ENCODE data around the gene DHX9. TPM values are rescaled to one million over a fixed set of nuclear protein-coding genes. Genes with fewer than 3 reads are reported as not detected.
"Not testable (repeated sequence)": the region's sequence is repeated elsewhere in the genome, so short reads cannot be mapped to it uniquely, and the experiment has no call there.

DHX9 gene
- polyA plus RNA-seq, 1 experiment, result 111 TPM

DNA sequence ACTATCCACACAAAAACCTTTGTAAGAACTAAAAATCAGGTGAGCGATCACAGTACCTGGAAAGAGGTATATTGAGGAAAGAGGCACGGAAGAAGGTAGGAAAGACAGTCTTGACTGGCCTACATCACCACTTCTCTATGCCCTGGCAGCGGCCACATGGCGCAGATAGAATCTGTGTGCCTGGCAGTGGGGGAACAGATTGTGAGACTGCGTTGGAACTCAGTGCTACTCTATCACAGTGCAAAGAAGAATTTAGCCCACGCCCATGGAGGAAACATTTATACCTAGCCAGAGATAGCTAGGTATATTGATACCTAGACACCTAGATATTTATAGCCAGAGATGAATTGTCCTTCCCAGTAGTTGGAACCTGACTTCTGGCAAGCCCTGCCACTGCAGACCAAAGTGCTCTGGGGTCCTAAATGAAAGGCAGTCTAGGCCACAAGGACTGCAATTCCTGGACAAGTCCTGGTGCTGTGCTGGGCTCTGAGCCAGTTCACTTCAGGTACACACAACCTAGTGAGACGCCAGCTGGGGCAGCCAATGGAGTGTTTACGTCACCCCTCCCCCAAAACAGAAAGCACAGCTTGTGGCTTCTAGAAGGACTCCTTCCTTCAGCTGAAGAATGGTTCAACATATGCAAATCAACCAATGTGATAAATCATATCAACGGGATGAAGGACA is 51.9 kb downstream of the DHX9 start:
- DNase-seq (ENCODE audit: low read depth), result no peak
- CTCF ChIA-PET, result interaction anchor here (1.1 to 1.7 kb wide), 2 partner anchors 8 to 9 kb away, joined by 3 to 4 read pairs; no protein-coding TSS in a partner anchor
- POLR2A ChIA-PET, result no interaction called here
- H3K36me3 ChIP-seq (ENCODE audit: control insufficient read depth, insufficient read depth, low read length), result peaks cover 8% of the 10 kb centered on the region
- TF ChIP-seq, protein P1, sequence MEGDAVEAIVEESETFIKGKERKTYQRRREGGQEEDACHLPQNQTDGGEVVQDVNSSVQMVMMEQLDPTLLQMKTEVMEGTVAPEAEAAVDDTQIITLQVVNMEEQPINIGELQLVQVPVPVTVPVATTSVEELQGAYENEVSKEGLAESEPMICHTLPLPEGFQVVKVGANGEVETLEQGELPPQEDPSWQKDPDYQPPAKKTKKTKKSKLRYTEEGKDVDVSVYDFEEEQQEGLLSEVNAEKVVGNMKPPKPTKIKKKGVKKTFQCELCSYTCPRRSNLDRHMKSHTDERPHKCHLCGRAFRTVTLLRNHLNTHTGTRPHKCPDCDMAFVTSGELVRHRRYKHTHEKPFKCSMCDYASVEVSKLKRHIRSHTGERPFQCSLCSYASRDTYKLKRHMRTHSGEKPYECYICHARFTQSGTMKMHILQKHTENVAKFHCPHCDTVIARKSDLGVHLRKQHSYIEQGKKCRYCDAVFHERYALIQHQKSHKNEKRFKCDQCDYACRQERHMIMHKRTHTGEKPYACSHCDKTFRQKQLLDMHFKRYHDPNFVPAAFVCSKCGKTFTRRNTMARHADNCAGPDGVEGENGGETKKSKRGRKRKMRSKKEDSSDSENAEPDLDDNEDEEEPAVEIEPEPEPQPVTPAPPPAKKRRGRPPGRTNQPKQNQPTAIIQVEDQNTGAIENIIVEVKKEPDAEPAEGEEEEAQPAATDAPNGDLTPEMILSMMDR (IDR thresholded peaks at IDR 0.05; ENCODE audit: insufficient read depth, low read depth, low read length), result no peak
- H3K4me3 ChIP-seq (ENCODE audit: low read depth, low read length), result no peak overlapping the region
- H3K27me3 ChIP-seq (ENCODE audit: control insufficient read depth, insufficient read depth, low read length), result no peaks in the 10 kb centered on the region

DNA sequence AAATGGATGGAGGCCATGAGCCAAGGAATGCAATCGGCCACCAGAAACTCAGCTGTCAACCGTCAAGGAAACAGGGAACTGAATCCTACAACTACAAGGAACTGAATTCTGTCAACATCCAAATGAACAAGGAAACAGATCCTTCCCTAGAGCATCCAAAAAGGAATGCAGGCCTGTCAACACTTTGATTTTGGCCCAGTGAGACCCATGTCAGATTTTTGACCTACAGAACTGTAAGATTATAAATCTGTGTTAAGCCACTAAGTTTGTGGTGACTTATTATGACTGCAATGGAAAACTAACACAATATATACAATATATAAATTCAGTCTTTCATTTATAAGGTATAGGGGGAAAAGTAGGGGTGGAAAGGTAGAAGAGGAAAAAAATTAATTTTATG is 58.5 kb downstream of the DHX9 start:
- no peaks in the 10 kb centered on the region for H3K36me3 ChIP-seq (ENCODE audit: control insufficient read depth, insufficient read depth, low read length)
- H3K27me3 ChIP-seq (ENCODE audit: control insufficient read depth, insufficient read depth, low read length), result no peaks in the 10 kb centered on the region
- no peak for DNase-seq (ENCODE audit: low read depth)
- ChIA-PET POLR2A (no interaction called here), CTCF (no interaction called here)
- H3K4me3 ChIP-seq (ENCODE audit: low read depth, low read length), result no peak overlapping the region
- TF ChIP-seq, protein P1 (IDR thresholded peaks at IDR 0.05; ENCODE audit: insufficient read depth, low read depth, low read length), result no peak

DNA sequence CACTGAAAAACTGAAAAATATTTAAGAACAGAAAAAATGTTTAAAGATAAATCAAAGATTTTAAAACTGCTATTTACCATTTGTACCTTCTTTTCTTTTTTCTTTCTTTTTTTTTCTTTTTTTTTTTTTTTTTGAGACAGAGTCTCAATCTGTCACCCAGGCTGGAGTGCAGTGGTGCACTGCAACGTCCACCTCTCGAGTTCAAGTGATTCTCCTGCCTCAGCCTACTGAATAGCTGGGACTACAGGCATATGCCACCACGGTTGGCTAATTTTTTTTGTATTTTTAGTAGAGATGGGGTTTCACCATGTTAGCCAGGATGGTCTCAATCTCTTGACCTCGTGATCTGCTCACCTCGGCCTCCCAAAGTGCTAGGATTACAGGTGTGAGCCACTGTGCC is 62.8 kb downstream of the DHX9 start:
- H3K4me3 ChIP-seq (ENCODE audit: low read depth, low read length); DNase-seq (ENCODE audit: low read depth); CTCF ChIA-PET; POLR2A ChIA-PET; H3K27me3 ChIP-seq (ENCODE audit: control insufficient read depth, insufficient read depth, low read length); H3K36me3 ChIP-seq (ENCODE audit: control insufficient read depth, insufficient read depth, low read length): not testable (repeated sequence)

DNA sequence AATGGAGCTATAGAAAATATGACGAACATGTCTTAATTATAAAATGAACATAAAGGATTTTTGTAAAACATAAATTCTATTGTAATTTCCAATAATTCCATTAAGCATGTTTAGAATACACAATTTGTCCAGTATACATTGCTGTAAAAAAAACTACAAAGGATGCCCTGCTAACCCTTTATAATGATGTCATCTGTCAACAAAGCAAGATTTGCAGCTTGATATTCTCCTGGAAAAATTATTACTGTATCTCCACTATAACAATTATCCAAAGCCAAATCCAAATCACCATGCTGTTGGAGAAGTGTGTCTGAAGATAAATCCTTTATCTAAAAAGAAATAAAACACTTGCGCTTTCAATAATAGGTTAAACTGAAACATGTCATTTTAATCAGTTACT is 66.2 kb downstream of the DHX9 start:
- no peak for DNase-seq (ENCODE audit: low read depth)

DNA sequence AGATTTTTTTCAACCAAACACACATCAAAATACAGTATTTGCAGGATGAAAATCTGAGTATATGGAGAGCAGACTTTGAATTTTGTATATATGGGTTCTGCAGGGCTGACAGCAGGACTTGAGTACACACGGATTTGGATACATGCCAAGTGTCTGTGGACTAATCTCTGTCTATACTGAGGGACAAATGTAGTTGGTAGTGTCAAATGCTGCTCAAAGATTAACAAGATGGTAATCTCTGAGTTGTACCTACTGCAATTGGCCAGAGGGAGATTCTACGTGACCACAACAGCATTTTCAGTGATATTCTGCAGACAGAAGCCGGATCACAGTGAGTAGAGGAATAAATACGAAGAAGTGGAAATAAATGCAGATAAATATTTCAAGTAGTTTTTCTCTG is 70.4 kb downstream of the DHX9 start:
- ChIA-PET CTCF (no interaction called here), POLR2A (no interaction called here)
- TF ChIP-seq, protein P1 (IDR thresholded peaks at IDR 0.05; ENCODE audit: insufficient read depth, low read depth, low read length), result no peak
- Histone ChIP-seq H3K4me3 (ENCODE audit: low read depth, low read length) (no peak overlapping the region), H3K27me3 (ENCODE audit: control insufficient read depth, insufficient read depth, low read length) (no peaks in the 10 kb centered on the region; the same call in none of the 2 replicates), H3K36me3 (ENCODE audit: control insufficient read depth, insufficient read depth, low read length) (no peaks in the 10 kb centered on the region)
- DNase-seq (ENCODE audit: low read depth), result no peak

More for the DNA sequence above, 66.2 kb downstream of the DHX9 start:
- CTCF ChIA-PET, result no interaction called here
- Histone ChIP-seq H3K36me3 (ENCODE audit: control insufficient read depth, insufficient read depth, low read length) (no peaks in the 10 kb centered on the region), H3K4me3 (ENCODE audit: low read depth, low read length) (no peak overlapping the region), H3K27me3 (ENCODE audit: control insufficient read depth, insufficient read depth, low read length) (no peaks in the 10 kb centered on the region; the same call in 1 of the 2 replicates)
- TF ChIP-seq, protein P1 (IDR thresholded peaks at IDR 0.05; ENCODE audit: insufficient read depth, low read depth, low read length), result no peak
- POLR2A ChIA-PET, result no interaction called here

DNA sequence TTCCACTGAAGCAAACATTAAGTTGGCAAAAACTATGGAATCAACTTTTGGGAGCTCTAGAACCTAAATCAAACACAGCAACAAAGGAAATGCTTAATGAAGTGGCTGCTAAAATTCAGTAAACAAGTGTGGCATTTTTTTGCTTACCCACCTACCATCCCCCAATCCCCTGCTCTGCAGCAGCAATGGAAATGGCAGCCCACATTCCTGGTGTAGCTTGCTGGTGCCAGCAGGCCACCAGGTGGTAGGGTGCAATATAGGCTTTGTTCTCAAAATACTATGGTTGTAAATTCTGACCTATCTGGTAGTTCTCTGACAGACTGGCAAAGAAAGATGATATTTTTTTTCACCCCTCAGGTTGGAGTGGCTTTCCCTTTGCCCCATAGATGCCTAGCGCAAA is 71.0 kb downstream of the DHX9 start:
- no peak for DNase-seq (ENCODE audit: low read depth)
- Histone ChIP-seq H3K4me3 (ENCODE audit: low read depth, low read length) (no peak overlapping the region), H3K36me3 (ENCODE audit: control insufficient read depth, insufficient read depth, low read length) (no peaks in the 10 kb centered on the region), H3K27me3 (ENCODE audit: control insufficient read depth, insufficient read depth, low read length) (no peaks in the 10 kb centered on the region; the same call in none of the 2 replicates)
- TF ChIP-seq, protein P1 (IDR thresholded peaks at IDR 0.05; ENCODE audit: insufficient read depth, low read depth, low read length), result no peak
- POLR2A ChIA-PET, result no interaction called here
- CTCF ChIA-PET, result no interaction called here
